Memory B cell (primary cell): Measurements from ENCODE around the gene SPON1.
"Not testable (repeated sequence)": the region's sequence is repeated elsewhere in the genome, so short reads cannot be mapped to it uniquely, and the experiment has no call there.

Experiments
- ATAC-seq: fragments of 150-1000 bp; cut with Tn5 transposase; 2 replicates; pipeline ENCODE4 v1.10.0; 2021; ENCODE audit warnings: low read depth, mild to moderate bottlenecking, moderate library complexity
- DNase-seq, 2 donors: peaks; one replicate each; pipeline ENCODE4 v3.0.0; 2022; ENCODE audit warnings: low spot score in 2 of 2
- H3K27ac Mint-ChIP-seq: one replicate; pipeline ENCODE4 v1.8.0; 2022; ENCODE audit warnings: mild to moderate bottlenecking, moderate library complexity, mixed read lengths
- H3K27me3 Mint-ChIP-seq: one replicate; pipeline ENCODE4 v1.8.0; 2022; ENCODE audit warnings: mixed read lengths
- H3K36me3 Mint-ChIP-seq: one replicate; pipeline ENCODE4 v1.8.0; 2022; ENCODE audit warnings: mild to moderate bottlenecking, mixed read lengths
- H3K4me1 Mint-ChIP-seq: one replicate; pipeline ENCODE4 v1.8.0; 2022; ENCODE audit warnings: mixed read lengths
- H3K4me3 Mint-ChIP-seq: one replicate; pipeline ENCODE4 v1.8.0; 2022; ENCODE audit warnings: mild to moderate bottlenecking, moderate library complexity, mixed read lengths
- H3K9me3 Mint-ChIP-seq: one replicate; pipeline ENCODE4 v1.8.0; 2022; ENCODE audit warnings: mixed read lengths

Gene SPON1

DNA sequence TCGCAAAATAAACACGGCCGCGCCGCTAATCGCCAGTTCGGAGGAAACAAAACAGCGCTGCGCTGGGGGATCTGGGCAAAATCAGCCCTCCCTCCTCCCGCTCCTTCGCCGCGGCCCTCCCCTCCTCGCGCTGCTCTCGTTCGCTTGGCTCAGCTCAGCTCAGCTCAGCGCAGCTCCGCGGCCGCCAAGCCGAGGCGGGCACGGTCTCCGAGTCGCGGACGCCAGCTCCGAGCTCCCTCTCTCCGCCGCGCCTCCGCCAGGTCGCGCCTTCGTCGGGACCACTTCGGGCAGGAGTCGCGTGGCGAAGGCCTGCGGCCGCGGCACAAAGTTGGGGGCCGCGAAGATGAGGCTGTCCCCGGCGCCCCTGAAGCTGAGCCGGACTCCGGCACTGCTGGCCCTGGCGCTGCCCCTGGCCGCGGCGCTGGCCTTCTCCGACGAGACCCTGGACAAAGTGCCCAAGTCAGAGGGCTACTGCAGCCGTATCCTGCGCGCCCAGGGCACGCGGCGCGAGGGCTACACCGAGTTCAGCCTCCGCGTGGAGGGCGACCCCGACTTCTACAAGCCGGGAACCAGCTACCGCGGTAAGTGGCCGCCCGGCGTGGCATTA, at the start of gene SPON1:
SPON1 (plus strand) TSS at position 162 of the 607 bp plus-strand sequence; CDS start at position 344, 182 bp downstream.
- no peaks in the 10 kb centered on the region for H3K36me3 Mint-ChIP-seq
- H3K4me3 Mint-ChIP-seq, result peak within 1 kb of the TSS; percentile 50
- peaks cover 3% of the 10 kb centered on the region for H3K4me1 Mint-ChIP-seq
- peak in 1 of 2 donors; percentile 16 for DNase-seq
- peaks cover 28% of the 10 kb centered on the region for H3K27me3 Mint-ChIP-seq
- H3K9me3 Mint-ChIP-seq, result no peaks in the 10 kb centered on the region
- no peak within 1 kb of the TSS for H3K27ac Mint-ChIP-seq
- peak; percentile 53 for ATAC-seq

DNA sequence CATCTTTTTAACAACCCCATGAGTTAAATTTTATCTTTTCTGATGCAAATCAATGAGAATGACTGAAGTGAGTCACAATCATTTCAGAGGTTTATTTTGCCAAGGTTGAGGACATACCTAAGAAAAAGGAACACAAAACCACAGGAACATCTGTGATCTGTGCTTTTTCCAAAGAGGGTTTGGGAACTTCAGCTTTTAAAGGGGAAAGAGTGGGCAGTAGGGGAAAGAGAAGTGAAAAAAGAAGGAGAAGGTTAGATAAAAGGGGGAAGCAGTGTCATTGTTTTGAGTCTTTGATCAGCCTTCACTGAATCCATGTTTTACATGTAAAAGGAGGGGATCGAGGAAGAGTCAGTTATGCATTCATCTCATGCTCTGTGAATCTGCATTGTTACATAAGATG, 45.3 kb upstream of the SPON1 start:
- H3K4me1 Mint-ChIP-seq, result no peaks in the 10 kb centered on the region
- DNase-seq, result no peak
- no peaks in the 10 kb centered on the region for H3K9me3 Mint-ChIP-seq
- H3K27me3 Mint-ChIP-seq, result peaks cover 12% of the 10 kb centered on the region
- H3K4me3 Mint-ChIP-seq, result no peak overlapping the region
- H3K36me3 Mint-ChIP-seq, result no peaks in the 10 kb centered on the region
- H3K27ac Mint-ChIP-seq, result no peak overlapping the region
- ATAC-seq, result no peak

DNA sequence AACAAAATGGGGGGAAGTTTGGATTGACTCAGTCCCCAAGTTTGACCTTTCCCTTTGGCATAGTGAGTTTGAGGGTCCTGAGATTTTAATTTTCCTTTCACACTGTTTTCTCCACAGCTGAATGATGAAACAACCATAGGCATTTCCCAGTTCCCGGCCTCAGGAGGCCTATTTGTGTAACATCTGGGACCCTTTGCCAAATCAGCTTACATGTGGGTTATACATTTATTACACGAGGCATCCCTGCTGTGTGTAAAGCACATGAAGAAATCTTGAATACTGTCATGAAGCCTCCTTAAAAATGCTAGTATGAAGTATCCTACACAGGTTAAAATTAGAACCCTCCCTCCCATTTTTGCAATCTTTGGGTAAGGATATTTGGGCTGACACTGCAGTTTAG, 44.6 kb upstream of the SPON1 start:
- ATAC-seq, result no peak
- Mint-ChIP-seq H3K4me1 (peaks cover 3% of the 10 kb centered on the region), H3K27me3 (peaks cover 12% of the 10 kb centered on the region), H3K27ac (no peak overlapping the region), H3K4me3 (no peak overlapping the region), H3K9me3 (no peaks in the 10 kb centered on the region), H3K36me3 (no peaks in the 10 kb centered on the region)
- DNase-seq, result no peak

DNA sequence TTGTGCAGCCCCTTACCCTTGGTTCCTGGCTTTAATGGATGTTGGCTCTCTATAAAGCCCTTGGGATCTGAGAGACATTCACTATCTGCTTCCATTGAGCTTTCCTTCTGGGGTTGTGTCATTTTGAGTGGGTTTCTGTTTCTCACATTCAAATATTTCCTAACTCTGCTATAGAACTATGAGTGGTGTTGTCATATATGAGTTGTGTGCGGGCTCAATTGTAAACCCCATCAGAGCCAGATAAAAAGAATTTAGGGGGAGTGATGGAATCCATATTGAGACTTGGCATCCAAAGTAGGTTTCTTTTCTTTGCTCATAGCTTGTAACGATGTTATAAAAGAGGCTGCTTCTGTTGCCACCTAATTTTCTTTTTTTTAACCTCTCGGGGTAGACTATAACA, 41.8 kb upstream of the SPON1 start:
- peaks cover 22% of the 10 kb centered on the region for H3K4me1 Mint-ChIP-seq
- H3K27ac Mint-ChIP-seq, result no peak overlapping the region
- no peaks in the 10 kb centered on the region for H3K9me3 Mint-ChIP-seq
- ATAC-seq (no peak), DNase-seq (no peak)
- no peak overlapping the region for H3K4me3 Mint-ChIP-seq
- H3K27me3 Mint-ChIP-seq, result peaks cover 12% of the 10 kb centered on the region
- no peaks in the 10 kb centered on the region for H3K36me3 Mint-ChIP-seq

DNA sequence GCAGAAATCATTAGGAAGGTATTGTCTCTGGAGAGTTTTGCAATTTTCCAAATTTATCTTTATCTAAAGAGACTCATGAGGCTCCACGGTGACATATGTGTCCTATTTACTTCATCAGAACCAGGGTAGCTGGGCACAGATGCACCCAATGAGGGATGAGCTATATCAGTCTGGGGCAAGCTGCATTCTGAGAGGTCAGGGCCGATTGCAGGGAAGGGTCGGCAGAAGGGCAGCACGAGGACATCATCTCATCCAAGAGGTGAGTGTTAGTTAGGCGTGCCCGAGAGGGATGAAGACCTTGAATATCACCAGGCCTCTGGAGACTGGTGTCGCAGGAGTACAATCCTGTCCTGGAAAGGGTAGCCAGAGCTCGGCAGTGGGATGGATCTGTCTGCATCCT, 41.0 kb upstream of the SPON1 start:
- no peak for ATAC-seq
- DNase-seq, result no peak
- Mint-ChIP-seq H3K27me3 (peaks cover 9% of the 10 kb centered on the region), H3K4me3 (no peak overlapping the region), H3K27ac (no peak overlapping the region), H3K4me1 (peaks cover 22% of the 10 kb centered on the region), H3K9me3 (no peaks in the 10 kb centered on the region), H3K36me3 (no peaks in the 10 kb centered on the region)

DNA sequence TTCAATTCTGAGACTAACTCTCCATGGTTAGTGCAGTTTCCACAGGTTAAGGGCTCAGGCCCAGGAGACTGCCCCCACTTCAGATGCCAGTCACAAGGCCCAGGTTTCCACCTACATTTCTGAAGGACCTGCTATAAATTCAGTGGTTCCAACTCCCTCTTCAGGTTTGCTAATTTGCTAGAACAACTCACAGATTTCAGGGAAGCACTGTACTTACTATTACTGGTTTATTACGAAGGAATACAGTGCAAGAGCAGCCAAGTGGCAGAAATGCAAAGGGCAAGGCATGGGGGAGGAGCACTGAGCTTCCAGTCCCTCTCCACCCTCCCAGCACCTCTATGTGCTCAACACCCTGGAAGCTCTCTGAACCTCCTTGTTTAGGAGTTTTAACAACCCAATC, 39.3 kb upstream of the SPON1 start:
- H3K4me3 Mint-ChIP-seq, result no peak overlapping the region
- no peaks in the 10 kb centered on the region for H3K9me3 Mint-ChIP-seq
- H3K36me3 Mint-ChIP-seq, result no peaks in the 10 kb centered on the region
- DNase-seq, result no peak
- peaks cover 22% of the 10 kb centered on the region for H3K4me1 Mint-ChIP-seq
- peaks cover 7% of the 10 kb centered on the region for H3K27me3 Mint-ChIP-seq
- no peak overlapping the region for H3K27ac Mint-ChIP-seq
- ATAC-seq, result no peak

DNA sequence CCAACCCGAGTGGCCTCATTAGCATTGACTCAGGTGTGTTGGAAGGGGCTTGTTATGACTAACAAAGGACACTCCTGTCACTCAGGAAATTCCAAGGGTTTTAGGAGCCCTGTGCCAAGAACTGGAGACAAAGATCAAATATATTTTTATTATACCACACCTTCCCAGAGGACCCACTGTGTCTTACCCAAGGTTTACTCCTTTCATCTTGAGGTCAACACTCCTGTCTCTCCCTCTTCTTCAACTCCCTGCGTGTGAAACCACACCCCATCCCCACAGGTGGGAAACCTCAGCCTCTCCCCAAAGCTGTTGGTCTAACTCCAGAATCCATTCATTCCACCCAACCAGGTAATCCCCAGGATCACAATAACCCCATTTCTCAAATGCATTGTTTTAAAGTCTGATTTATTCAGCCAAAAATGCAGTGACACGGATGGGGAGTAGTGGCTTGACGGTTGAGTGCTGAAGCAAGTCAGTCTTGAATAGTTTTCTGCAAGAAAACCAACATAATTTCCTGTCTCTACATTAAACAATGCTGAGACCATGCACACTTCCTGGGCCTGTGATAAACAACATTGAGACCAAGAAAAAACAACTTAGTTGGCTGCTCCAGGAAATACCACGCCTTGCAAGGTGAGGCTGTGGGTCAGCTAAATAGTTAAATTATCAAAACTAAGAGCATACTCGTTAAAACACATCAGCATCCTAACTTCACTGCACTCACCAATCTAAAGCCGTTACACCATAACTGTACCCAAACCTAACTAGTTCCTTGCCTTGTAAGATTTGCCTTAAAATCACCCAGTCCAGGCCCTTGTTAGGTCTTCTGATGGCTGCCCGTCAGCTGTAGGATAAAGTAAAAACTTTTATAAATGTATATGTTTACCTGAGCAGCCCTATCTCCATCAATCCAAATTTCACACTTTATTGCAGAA, 38.5 kb upstream of the SPON1 start:
- H3K27me3 Mint-ChIP-seq, result peaks cover 6% of the 10 kb centered on the region
- H3K4me1 Mint-ChIP-seq, result peaks cover 24% of the 10 kb centered on the region
- H3K9me3 Mint-ChIP-seq, result no peaks in the 10 kb centered on the region
- DNase-seq (no peak), ATAC-seq (peak; percentile 89)
- peak overlapping the region; percentile 72 for H3K27ac Mint-ChIP-seq
- peak overlapping the region; percentile 70 for H3K4me3 Mint-ChIP-seq
- no peaks in the 10 kb centered on the region for H3K36me3 Mint-ChIP-seq

DNA sequence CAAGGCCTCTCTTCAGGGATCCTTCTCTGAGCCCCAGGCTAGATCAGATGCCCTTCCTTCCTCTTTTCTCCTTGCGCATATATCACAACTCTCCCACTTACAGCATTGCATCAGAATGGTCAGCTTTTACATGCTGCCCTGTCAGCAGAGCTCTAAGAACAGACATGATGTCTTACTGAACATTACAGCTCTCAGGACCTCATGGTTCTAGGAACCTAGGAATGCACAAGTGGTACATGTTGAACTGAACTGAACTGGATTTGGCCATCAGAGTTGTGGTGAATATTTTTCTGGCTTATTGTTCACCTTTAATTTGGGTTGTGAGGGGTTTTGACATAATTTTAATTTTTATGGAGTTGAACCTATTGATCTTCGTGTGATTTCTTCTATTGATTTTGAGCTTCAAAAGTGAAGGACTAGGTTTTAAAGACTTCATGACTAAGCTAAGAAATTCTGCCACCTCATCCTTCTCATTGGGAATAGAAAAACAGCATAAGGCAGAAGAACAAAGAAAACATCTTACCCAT, 37.7 kb upstream of the SPON1 start:
- peaks cover 1% of the 10 kb centered on the region for H3K27me3 Mint-ChIP-seq
- peak overlapping the region; percentile 25 for H3K27ac Mint-ChIP-seq
- H3K4me1 Mint-ChIP-seq, result peaks cover 24% of the 10 kb centered on the region
- H3K36me3 Mint-ChIP-seq, result no peaks in the 10 kb centered on the region
- H3K9me3 Mint-ChIP-seq, result no peaks in the 10 kb centered on the region
- peak; percentile 48 for ATAC-seq
- peak overlapping the region; percentile 70 for H3K4me3 Mint-ChIP-seq
- DNase-seq, result no peak

DNA sequence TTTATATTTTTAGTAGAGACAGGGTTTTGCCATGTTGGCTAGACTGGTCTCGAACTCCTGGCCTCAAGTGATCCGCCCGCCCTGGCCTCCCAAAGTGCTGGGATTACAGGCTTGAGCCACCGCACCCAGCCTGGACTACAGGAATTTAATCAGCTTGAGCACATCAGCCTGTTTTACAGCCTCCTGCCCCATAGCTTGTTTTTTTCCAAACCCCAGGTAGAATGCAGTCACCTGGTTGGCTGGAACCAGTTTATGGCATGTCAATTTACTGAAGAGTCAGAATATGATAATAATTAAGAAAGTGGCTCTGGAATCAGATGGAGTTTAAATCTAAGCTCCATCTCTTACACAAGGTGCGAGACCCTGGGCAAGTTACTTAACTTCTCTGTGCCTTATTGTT, 36.2 kb upstream of the SPON1 start:
- not testable (repeated sequence) for H3K27ac Mint-ChIP-seq, ATAC-seq, H3K4me3 Mint-ChIP-seq, H3K36me3 Mint-ChIP-seq, H3K27me3 Mint-ChIP-seq, H3K9me3 Mint-ChIP-seq, DNase-seq
- H3K4me1 Mint-ChIP-seq, result peaks cover 24% of the 10 kb centered on the region

DNA sequence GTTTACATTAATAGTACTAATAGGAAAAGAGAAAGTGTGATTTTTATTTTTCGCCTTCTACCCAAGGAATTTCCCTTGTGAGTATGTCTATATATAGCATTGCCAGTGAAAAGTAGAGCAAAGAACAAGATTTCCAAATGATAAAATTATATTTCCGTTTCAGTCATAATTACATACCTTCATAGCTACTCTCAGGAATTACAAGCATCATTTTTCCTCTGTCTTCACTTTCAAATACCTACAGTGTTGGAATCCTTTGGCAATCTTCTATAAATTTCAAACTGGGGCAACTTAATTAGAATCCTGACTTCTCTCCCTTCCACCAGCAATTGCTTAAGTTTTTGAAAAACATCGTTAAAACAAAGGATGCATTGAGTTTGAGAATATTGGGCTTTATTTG, 35.5 kb upstream of the SPON1 start:
- Mint-ChIP-seq H3K27me3 (peaks cover 3% of the 10 kb centered on the region), H3K9me3 (no peaks in the 10 kb centered on the region), H3K27ac (no peak overlapping the region), H3K4me1 (peaks cover 24% of the 10 kb centered on the region), H3K36me3 (no peaks in the 10 kb centered on the region), H3K4me3 (no peak overlapping the region)
- ATAC-seq, result no peak
- no peak for DNase-seq

DNA sequence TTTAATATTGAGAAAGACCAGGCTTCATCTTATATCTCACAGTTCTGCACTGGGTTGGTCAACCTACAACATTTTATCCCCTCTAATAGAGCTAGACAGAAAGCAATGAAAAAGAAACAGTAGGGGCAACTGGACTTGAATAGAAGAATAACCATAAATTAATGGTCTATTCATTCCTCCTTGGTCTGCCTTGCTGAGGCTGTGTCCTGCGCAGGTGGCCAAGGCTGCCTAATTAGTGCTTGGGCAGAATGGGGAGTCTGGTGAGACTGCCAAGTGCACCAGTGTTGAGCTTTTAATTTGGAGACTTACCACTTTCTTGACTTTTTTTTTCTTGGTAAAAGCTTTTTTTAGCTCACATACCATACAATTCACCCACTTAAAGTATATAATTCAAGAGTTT, 35.0 kb upstream of the SPON1 start:
- no peak overlapping the region for H3K27ac Mint-ChIP-seq

DNA sequence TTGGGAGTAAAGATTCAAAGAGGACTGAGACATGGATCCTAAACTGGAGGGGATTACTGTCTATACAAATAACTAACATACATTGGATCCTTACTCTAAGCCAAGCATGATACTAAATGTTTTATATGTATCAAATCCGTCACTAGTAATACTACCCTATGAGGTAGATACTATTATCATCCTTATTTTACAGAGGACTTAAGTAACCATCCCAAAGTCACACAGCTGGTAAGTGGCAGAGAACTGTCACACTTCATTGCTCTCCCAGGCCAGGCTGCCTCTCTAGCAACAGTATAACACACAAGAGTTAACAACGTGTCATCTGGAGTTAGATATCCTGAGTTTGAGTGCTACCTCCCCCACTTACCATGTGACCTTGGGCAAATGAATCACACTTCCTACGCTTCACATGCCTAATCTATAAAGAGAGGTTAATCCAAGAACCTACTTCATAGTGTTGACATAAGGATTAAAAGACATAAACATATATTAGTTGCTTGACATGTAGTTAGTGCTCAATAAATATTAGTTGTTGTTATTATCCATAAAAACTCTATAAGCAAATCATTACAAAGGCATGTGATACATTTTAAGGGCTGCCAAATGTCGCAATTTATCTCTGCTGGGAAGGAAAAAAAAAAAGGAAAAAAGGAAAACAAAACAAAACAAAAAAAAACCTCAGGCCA, 33.8 kb upstream of the SPON1 start:
- ATAC-seq, result no peak
- Mint-ChIP-seq H3K27me3 (peaks cover 3% of the 10 kb centered on the region), H3K4me1 (peaks cover 15% of the 10 kb centered on the region)

More for the DNA sequence above, 35.0 kb upstream of the SPON1 start:
- Mint-ChIP-seq H3K4me1 (peaks cover 24% of the 10 kb centered on the region), H3K9me3 (no peaks in the 10 kb centered on the region), H3K4me3 (no peak overlapping the region), H3K36me3 (no peaks in the 10 kb centered on the region), H3K27me3 (peaks cover 3% of the 10 kb centered on the region)
- ATAC-seq (no peak), DNase-seq (no peak)

DNA sequence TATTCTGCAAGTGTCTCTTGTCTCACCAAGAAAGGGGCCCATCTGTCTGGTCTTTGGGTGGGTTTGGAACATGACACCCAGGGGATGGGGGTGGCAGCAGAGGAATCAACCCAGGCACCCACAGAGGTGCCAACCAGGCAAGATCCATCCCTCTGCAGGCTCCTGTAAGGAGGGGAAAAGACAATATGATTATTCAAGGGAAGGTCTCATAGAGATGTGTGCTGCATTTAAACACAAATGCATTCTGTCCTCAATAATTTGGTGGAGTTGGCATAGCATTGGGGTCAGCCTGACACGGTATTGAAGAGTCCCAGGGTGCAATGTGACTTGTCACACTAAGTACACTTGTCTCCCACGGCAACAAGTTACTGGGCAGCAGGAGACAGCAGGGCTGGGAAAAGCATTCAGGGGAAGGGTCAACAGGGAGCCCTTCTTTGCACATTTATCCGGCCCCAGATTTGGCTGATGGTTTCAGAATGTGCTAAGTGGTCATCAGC, 33.1 kb upstream of the SPON1 start:
- H3K9me3 Mint-ChIP-seq, result no peaks in the 10 kb centered on the region
- H3K4me1 Mint-ChIP-seq, result peaks cover 10% of the 10 kb centered on the region
- no peak overlapping the region for H3K4me3 Mint-ChIP-seq
- DNase-seq (no peak), ATAC-seq (no peak)
- H3K27me3 Mint-ChIP-seq, result peaks cover 3% of the 10 kb centered on the region
- no peaks in the 10 kb centered on the region for H3K36me3 Mint-ChIP-seq
- H3K27ac Mint-ChIP-seq, result no peak overlapping the region

More for the DNA sequence above, 33.8 kb upstream of the SPON1 start:
- no peaks in the 10 kb centered on the region for H3K36me3 Mint-ChIP-seq
- H3K27ac Mint-ChIP-seq, result no peak overlapping the region
- no peak overlapping the region for H3K4me3 Mint-ChIP-seq
- no peak for DNase-seq
- H3K9me3 Mint-ChIP-seq, result no peaks in the 10 kb centered on the region

DNA sequence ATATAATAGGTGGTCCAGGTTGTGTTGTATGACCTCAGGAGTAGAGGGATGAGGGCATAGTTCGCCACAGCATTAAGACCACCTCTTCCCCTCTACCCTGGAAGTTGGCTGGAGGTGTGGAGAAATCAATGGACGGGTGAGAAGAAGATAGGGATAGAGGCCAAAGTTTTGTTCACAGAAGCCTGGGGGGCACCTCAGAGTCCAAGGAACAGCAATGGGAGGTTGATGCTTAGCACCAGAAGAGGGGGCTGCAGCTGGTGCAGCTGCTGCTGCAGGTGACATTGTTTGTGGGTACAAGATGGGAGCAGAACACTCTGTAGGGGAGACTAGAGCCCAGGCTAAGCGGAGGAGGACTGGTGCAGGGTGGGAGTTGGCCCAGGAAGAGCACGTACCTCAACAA, 31.2 kb upstream of the SPON1 start:
- Mint-ChIP-seq H3K27ac (no peak overlapping the region), H3K27me3 (peaks cover 3% of the 10 kb centered on the region), H3K4me3 (no peak overlapping the region), H3K36me3 (no peaks in the 10 kb centered on the region), H3K4me1 (peaks cover 11% of the 10 kb centered on the region), H3K9me3 (no peaks in the 10 kb centered on the region)
- DNase-seq (no peak), ATAC-seq (no peak)
